WTC11 (cell line): ENCODE results near the gene SDF4.

ENCODE experiments used
- ATF6 ChIP-seq: sonication (generic); formaldehyde crosslinking; IDR thresholded peaks from 2 replicates; pipeline ENCODE4 v1.8.1; 2023; ENCODE audit warnings: mild to moderate bottlenecking, missing genetic modification reagents
- FOXK1 ChIP-seq: sonication (generic); formaldehyde crosslinking; IDR thresholded peaks from 2 replicates; pipeline ENCODE4 v1.8.0; 2022; ENCODE audit warnings: mild to moderate bottlenecking, moderate library complexity, missing genetic modification reagents
- IRF2 ChIP-seq: sonication (generic); formaldehyde crosslinking; IDR thresholded peaks from 2 replicates; pipeline ENCODE4 v1.8.0; 2022; ENCODE audit warnings: low read depth, missing genetic modification reagents, borderline replicate concordance
- JUN ChIP-seq: sonication (generic); formaldehyde crosslinking; IDR thresholded peaks from 2 replicates; pipeline ENCODE4 v1.8.0; 2023; ENCODE audit warnings: mild to moderate bottlenecking, missing genetic modification reagents
- NR2C2 ChIP-seq: sonication (generic); formaldehyde crosslinking; IDR thresholded peaks from 2 replicates; pipeline ENCODE4 v1.8.0; 2022; ENCODE audit warnings: mild to moderate bottlenecking, missing genetic modification reagents
- TF ChIP-seq, protein P1 (sequence below): fragments of 200-600 bp; IDR thresholded peaks from 2 replicates; pipeline ENCODE4 v1.8.0; 2022; ENCODE audit warnings: antibody characterized with exemption

DNA sequence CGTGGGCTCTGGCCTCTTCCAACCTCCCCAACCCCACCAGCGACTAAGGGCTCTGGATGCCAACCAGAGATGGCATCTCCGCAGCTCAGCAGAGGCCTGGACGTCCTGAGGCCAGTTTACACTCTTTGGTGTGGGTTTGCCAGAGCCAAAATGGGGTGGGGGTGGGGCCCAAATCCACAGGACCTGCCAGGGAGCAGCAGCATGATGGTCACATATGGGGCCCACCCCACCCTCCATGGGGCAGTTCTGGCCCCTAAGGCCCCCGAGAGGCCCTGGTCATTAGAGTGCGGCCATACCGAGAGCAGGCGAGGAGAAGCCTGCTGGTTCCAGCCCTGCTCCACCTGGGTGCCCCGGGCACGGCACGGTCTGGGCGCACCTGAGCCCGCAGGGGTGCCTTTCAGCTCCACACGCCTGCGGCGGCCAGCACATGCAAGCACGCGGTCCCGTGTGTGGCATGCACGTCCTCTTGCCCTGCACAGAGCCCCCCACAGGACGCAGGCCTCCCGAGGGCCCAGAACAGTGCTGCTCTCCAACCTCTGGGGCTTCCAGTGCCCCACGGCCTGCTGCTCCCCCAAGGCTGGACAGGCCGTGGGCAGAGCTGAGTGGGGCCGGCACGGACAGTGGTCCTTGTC is 9.9 kb upstream of the SDF4 start:
- no peak for TF ChIP-seq ATF6 (CRISPR knock-in tag)
- TF ChIP-seq, protein P1, sequence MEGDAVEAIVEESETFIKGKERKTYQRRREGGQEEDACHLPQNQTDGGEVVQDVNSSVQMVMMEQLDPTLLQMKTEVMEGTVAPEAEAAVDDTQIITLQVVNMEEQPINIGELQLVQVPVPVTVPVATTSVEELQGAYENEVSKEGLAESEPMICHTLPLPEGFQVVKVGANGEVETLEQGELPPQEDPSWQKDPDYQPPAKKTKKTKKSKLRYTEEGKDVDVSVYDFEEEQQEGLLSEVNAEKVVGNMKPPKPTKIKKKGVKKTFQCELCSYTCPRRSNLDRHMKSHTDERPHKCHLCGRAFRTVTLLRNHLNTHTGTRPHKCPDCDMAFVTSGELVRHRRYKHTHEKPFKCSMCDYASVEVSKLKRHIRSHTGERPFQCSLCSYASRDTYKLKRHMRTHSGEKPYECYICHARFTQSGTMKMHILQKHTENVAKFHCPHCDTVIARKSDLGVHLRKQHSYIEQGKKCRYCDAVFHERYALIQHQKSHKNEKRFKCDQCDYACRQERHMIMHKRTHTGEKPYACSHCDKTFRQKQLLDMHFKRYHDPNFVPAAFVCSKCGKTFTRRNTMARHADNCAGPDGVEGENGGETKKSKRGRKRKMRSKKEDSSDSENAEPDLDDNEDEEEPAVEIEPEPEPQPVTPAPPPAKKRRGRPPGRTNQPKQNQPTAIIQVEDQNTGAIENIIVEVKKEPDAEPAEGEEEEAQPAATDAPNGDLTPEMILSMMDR = no peak
- TF ChIP-seq FOXK1 (CRISPR knock-in tag) = no peak
- TF ChIP-seq IRF2 (CRISPR knock-in tag) = no peak
- TF ChIP-seq NR2C2 (CRISPR knock-in tag) = no peak
- no peak for TF ChIP-seq JUN (CRISPR knock-in tag)
